Mucosa of rectum (tissue), 2 donors: Measurements from ENCODE around the gene RYR3.

Experiments used
- H3K27ac ChIP-seq, 2 donors: one replicate each; pipeline ENCODE4 v1.7.0; 2013; ENCODE audit warnings: inconsistent platforms in 2 of 2, low read depth in 2 of 2, low read length in 2 of 2
- H3K27me3 ChIP-seq, 2 donors: one replicate each; pipeline ENCODE4 v1.7.0; 2013; ENCODE audit warnings: low read length in 2 of 2; ENCODE audit not compliant: control insufficient read depth in 2 of 2, insufficient read depth in 2 of 2
- H3K36me3 ChIP-seq, 2 donors: one replicate each; pipeline ENCODE4 v1.7.0; 2013; ENCODE audit warnings: low read length in 2 of 2; ENCODE audit not compliant: control insufficient read depth in 2 of 2, insufficient read depth in 2 of 2
- H3K4me1 ChIP-seq, 2 donors: one replicate each; pipeline ENCODE4 v1.7.0; 2013; ENCODE audit warnings: low read length in 2 of 2, mild to moderate bottlenecking in 1 of 2; ENCODE audit not compliant: control insufficient read depth in 2 of 2, insufficient read depth in 2 of 2
- H3K4me3 ChIP-seq, 2 donors: one replicate each; pipeline ENCODE4 v1.7.0; 2013; ENCODE audit warnings: low read length in 2 of 2
- H3K9ac ChIP-seq, 2 donors: one replicate each; pipeline ENCODE4 v1.7.0; 2013; ENCODE audit warnings: low read length in 2 of 2, low read depth in 1 of 2, mild to moderate bottlenecking in 1 of 2
- H3K9me3 ChIP-seq, 2 donors: one replicate each; pipeline ENCODE4 v1.7.0; 2013; ENCODE audit warnings: low read length in 2 of 2; ENCODE audit not compliant: control insufficient read depth in 2 of 2
- donor health status: healthy.
- donor health status: Normal muscosa, but diverticular disease.

The RYR3 gene

GRCh38 chr15:33639978-33640377 is 329.2 kb downstream of the RYR3 start:
- H3K9ac ChIP-seq, result no peak overlapping the region
- no peak overlapping the region for H3K4me3 ChIP-seq
- H3K9me3 ChIP-seq, result no peaks in the 10 kb centered on the region
- no peak overlapping the region for H3K27ac ChIP-seq
- peaks cover 0 to 2% of the 10 kb centered on the region in 2 donors for H3K27me3 ChIP-seq
- H3K4me1 ChIP-seq, result no peaks in the 10 kb centered on the region
- H3K36me3 ChIP-seq, result no peaks in the 10 kb centered on the region

GRCh38 chr15:33641069-33641468 is 330.3 kb downstream of the RYR3 start:
- no peak overlapping the region for H3K27ac ChIP-seq
- no peaks in the 10 kb centered on the region for H3K4me1 ChIP-seq
- H3K9ac ChIP-seq, result no peak overlapping the region
- no peaks in the 10 kb centered on the region for H3K36me3 ChIP-seq
- peaks cover 0 to 2% of the 10 kb centered on the region in 2 donors for H3K27me3 ChIP-seq
- no peak overlapping the region for H3K4me3 ChIP-seq
- no peaks in the 10 kb centered on the region for H3K9me3 ChIP-seq

GRCh38 chr15:33644304-33644703 is 333.5 kb downstream of the RYR3 start:
- no peak overlapping the region for H3K27ac ChIP-seq
- no peak overlapping the region for H3K4me3 ChIP-seq
- H3K9ac ChIP-seq, result no peak overlapping the region
- H3K4me1 ChIP-seq, result no peaks in the 10 kb centered on the region
- no peaks in the 10 kb centered on the region for H3K9me3 ChIP-seq
- H3K36me3 ChIP-seq, result no peaks in the 10 kb centered on the region
- peaks cover 0 to 2% of the 10 kb centered on the region in 2 donors for H3K27me3 ChIP-seq

- peaks cover 0 to 2% of the 10 kb centered on the region in 2 donors for H3K27me3 ChIP-seq
- no peaks in the 10 kb centered on the region for H3K36me3 ChIP-seq
- H3K9me3 ChIP-seq, result no peaks in the 10 kb centered on the region
- no peaks in the 10 kb centered on the region for H3K4me1 ChIP-seq
- H3K27ac ChIP-seq, result no peak overlapping the region
- no peak overlapping the region for H3K9ac ChIP-seq
- H3K4me3 ChIP-seq, result no peak overlapping the region
Observed at GRCh38 chr15:33646744-33647143, 336.0 kb downstream of the RYR3 start.

GRCh38 chr15:33649217-33649933 is 338.6 kb downstream of the RYR3 start:
- H3K27me3 ChIP-seq, result no peaks in the 10 kb centered on the region
- H3K27ac ChIP-seq, result no peak overlapping the region
- no peak overlapping the region for H3K9ac ChIP-seq
- no peaks in the 10 kb centered on the region for H3K36me3 ChIP-seq
- H3K4me3 ChIP-seq, result no peak overlapping the region
- no peaks in the 10 kb centered on the region for H3K9me3 ChIP-seq
- no peaks in the 10 kb centered on the region for H3K4me1 ChIP-seq

GRCh38 chr15:33654860-33655259 is 344.1 kb downstream of the RYR3 start:
- Histone ChIP-seq H3K9me3 (no peaks in the 10 kb centered on the region), H3K27ac (no peak overlapping the region), H3K9ac (no peak overlapping the region), H3K36me3 (no peaks in the 10 kb centered on the region), H3K4me1 (no peaks in the 10 kb centered on the region), H3K4me3 (no peak overlapping the region), H3K27me3 (no peaks in the 10 kb centered on the region)

- no peak overlapping the region for H3K27ac ChIP-seq
- no peak overlapping the region for H3K9ac ChIP-seq
- no peak overlapping the region for H3K4me3 ChIP-seq
- no peaks in the 10 kb centered on the region for H3K27me3 ChIP-seq
- no peaks in the 10 kb centered on the region for H3K36me3 ChIP-seq
- no peaks in the 10 kb centered on the region for H3K9me3 ChIP-seq
- no peaks in the 10 kb centered on the region for H3K4me1 ChIP-seq
Observed at GRCh38 chr15:33655488-33655887, 344.7 kb downstream of the RYR3 start.

GRCh38 chr15:33656168-33656567 is 345.4 kb downstream of the RYR3 start:
- Histone ChIP-seq H3K4me1 (no peaks in the 10 kb centered on the region), H3K4me3 (no peak overlapping the region), H3K9ac (no peak overlapping the region), H3K27me3 (no peaks in the 10 kb centered on the region), H3K36me3 (no peaks in the 10 kb centered on the region), H3K27ac (no peak overlapping the region), H3K9me3 (no peaks in the 10 kb centered on the region)

GRCh38 chr15:33660151-33660550 is 349.4 kb downstream of the RYR3 start:
- Histone ChIP-seq H3K4me3 (no peak overlapping the region), H3K4me1 (no peaks in the 10 kb centered on the region), H3K9ac (no peak overlapping the region), H3K36me3 (no peaks in the 10 kb centered on the region), H3K27me3 (no peaks in the 10 kb centered on the region), H3K27ac (no peak overlapping the region), H3K9me3 (no peaks in the 10 kb centered on the region)

GRCh38 chr15:33662014-33662413 is 351.2 kb downstream of the RYR3 start:
- no peaks in the 10 kb centered on the region for H3K9me3 ChIP-seq
- H3K27ac ChIP-seq, result no peak overlapping the region
- no peak overlapping the region for H3K4me3 ChIP-seq
- H3K9ac ChIP-seq, result no peak overlapping the region
- no peaks in the 10 kb centered on the region for H3K4me1 ChIP-seq
- H3K36me3 ChIP-seq, result no peaks in the 10 kb centered on the region
- H3K27me3 ChIP-seq, result no peaks in the 10 kb centered on the region
